D721Med (cell line): ENCODE measurements around the gene TSPEAR.

Experiments used
- DNase-seq: peaks from one replicate; pipeline ENCODE4 v3.0.0; 2011; ENCODE audit warnings: low spot score; ENCODE audit not compliant: insufficient read length
- FAIRE-seq: peaks from 2 replicates; lab custom pipeline; 2011; peaks lifted over from hg19 to GRCh38; lab: Jason Lieb, UNC
- CTCF ChIP-seq: IDR thresholded peaks from 2 replicates; pipeline ENCODE4 v1.5.1; 2012; ENCODE audit warnings: mild to moderate bottlenecking, control low read depth; ENCODE audit not compliant: insufficient read depth; ENCODE audit errors: missing control alignments

TSPEAR gene

DNA sequence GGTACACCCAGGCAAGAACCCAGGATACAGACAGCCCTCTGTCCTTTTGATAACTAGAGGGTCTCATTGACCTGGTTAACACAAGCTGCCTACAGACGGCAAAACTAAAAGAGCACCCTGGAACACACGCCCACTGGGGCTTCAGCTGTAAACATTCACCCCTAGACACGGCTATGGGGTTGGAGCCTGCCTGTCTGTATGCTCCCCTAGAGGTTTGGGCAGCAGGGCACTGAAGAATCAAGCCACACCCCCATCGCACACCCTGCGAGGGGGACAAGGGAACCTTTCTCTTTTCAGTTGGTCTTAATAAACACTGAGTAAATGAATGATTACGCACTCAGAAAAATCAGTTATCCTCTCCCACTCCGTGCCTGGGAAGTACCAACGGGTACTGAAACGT is 220.6 kb downstream of the TSPEAR start:
- FAIRE-seq: no peak
- TF ChIP-seq CTCF: no peak

GRCh38 chr21:44490405-44490804 is 221.0 kb downstream of the TSPEAR start:
- FAIRE-seq (no peak), DNase-seq (no peak)
- TF ChIP-seq CTCF: no peak

More for the DNA sequence above, 220.6 kb downstream of the TSPEAR start:
- no peak for DNase-seq

DNA sequence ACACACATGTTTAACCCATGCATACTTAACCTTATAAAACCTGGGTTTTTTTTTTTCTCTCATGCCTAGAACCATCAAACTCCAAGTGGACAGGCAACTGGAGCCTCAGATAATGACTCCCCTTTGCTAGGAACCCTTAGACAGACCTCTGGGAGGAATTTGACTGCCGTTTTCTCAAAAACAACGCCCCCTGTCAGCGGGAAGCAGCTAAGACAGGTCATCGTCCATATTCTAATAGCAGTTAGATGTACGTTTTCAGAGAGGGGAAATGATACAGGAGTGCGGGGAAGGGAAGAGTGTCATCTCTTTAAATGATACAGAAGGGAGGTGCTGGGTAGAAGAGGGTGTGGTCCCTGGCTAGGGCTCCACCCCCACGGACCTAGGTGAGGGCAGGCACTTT is 221.4 kb downstream of the TSPEAR start:
- no peak for FAIRE-seq
- no peak for DNase-seq
- no peak for TF ChIP-seq CTCF

GRCh38 chr21:44487831-44488230 is 223.5 kb downstream of the TSPEAR start:
- TF ChIP-seq CTCF: no peak
- DNase-seq (no peak), FAIRE-seq (no peak)

DNA sequence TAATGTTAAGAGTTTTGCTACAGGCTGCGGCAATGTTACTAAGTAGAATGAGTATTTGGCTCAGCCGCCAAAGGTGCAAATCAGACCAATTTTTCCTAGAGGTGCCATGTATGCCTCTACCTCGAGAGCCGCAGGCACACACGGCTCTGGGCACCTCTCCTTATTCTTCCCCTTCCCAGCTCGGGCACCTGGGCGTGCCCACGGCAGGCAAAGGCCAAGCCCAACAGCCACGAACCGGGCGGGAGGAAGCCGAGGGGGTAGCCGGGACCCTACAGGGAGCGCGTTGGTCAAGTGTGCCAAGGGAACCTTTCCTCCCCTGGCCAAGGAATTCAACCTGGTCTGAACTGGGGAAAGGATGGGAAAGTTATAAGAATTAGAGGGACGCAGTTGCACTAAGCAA is 225.1 kb downstream of the TSPEAR start:
- no peak for FAIRE-seq
- no peak for TF ChIP-seq CTCF
- no peak for DNase-seq

DNA sequence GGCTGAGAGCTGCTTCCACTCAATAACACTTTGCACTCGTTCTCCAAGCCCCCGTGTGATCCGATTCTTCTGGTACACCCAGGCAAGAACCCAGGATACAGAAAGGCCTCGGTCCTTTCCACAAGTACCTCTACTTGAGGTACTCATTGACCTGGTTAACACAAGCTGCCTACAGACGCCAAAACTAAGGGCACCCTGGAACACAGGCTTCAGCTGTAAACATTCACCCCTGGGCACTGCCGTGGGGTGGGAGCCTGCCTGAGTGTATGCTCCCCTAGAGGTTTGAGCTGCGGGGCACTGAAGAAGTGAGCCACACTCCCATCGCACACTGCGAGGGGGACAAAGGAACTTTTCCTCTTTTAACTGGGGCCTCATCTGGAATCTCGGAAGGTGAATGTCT is 225.6 kb downstream of the TSPEAR start:
- no peak for FAIRE-seq
- no peak for TF ChIP-seq CTCF
- no peak for DNase-seq

- FAIRE-seq (no peak), DNase-seq (peak; percentile 47)
- no peak for TF ChIP-seq CTCF
Observed at GRCh38 chr21:44485254-44485793, 226.0 kb downstream of the TSPEAR start.
